B cell (primary cell): ENCODE results near the gene MRPS24. TPM values are rescaled to one million over a fixed set of nuclear protein-coding genes. Genes with fewer than 3 reads are reported as not detected.

ENCODE experiments used
- ATAC-seq: fragments of 200-7000 bp; cut with Tn5 transposase; one replicate; pipeline ENCODE4 v1.10.0; 2021; ENCODE audit warnings: low read depth, mild to moderate bottlenecking, moderate number of reproducible peaks, moderate library complexity
- CTCF ChIA-PET: fragments of 350-600 bp; sonication (Branson Sonifier 250); formaldehyde crosslinking; loops from one replicate; lab custom pipeline; 2021; ENCODE audit warnings: antibody characterized with exemption, inconsistent platforms; lab: Charles Lee
- POLR2A ChIA-PET: fragments of 350-600 bp; sonication (Branson Sonifier 250); formaldehyde crosslinking; loops from one replicate; lab custom pipeline; 2021; ENCODE audit warnings: antibody characterized with exemption; lab: Charles Lee
- DNase-seq: peaks from one replicate; pipeline ENCODE4 v3.0.0; 2013
- H2AFZ ChIP-seq: 2 replicates; pipeline ENCODE4 v1.6.1; 2012; ENCODE audit warnings: mild to moderate bottlenecking, low read depth, low read length; ENCODE audit not compliant: insufficient read depth, poor library complexity, severe bottlenecking
- H3K27ac ChIP-seq, 2 donors: 1 replicate in 1 of 2; 2 replicates in 1 of 2; pipeline ENCODE4 v1.5.1; 2012 to 2013; ENCODE audit warnings: low read length in 2 of 2, mild to moderate bottlenecking in 2 of 2, moderate library complexity in 1 of 2
- H3K27me3 ChIP-seq, 4 experiments: fragments of 200-600 bp in 1 of 4; sonication (generic) in 1 of 4; replicated peaks in 1 of 4; 1 replicate in 2 of 4; 2 replicates in 2 of 4; pipeline versions ENCODE4 v1.6.1 to v1.7.0; 2013 to 2016; ENCODE audit warnings: low read length in 3 of 4, mild to moderate bottlenecking in 2 of 4, mixed read lengths in 1 of 4, moderate library complexity in 1 of 4; ENCODE audit not compliant: insufficient read depth in 4 of 4, control insufficient read depth in 3 of 4; ENCODE audit errors: control extremely low read depth in 1 of 4
- H3K36me3 ChIP-seq, 2 experiments: replicated peaks in 1 of 2; 1 replicate in 1 of 2; 2 replicates in 1 of 2; pipeline versions ENCODE4 v1.6.1 to v1.7.1; 2013; ENCODE audit warnings: low read length in 1 of 2; ENCODE audit not compliant: insufficient read depth in 2 of 2, control insufficient read depth in 1 of 2; ENCODE audit errors: control extremely low read depth in 1 of 2, extremely low read depth in 1 of 2
- H3K4me1 ChIP-seq, 2 donors: fragments of 200-600 bp in 1 of 2; sonication (generic) in 1 of 2; 1 replicate in 1 of 2; 2 replicates in 1 of 2; pipeline versions ENCODE4 v1.5.1 to v1.6.1; 2013 to 2017; ENCODE audit warnings: low read length in 2 of 2; ENCODE audit not compliant: control insufficient read depth in 2 of 2, insufficient read depth in 2 of 2
- H3K4me2 ChIP-seq: replicated peaks from 2 replicates; pipeline ENCODE3; 2012; ENCODE audit warnings: mild to moderate bottlenecking, low read depth, low read length; ENCODE audit not compliant: poor library complexity, severe bottlenecking
- H3K4me3 ChIP-seq, 5 experiments: fragments of 200-600 bp in 1 of 5; sonication (generic) in 1 of 5; 1 replicate in 3 of 5; 2 replicates in 2 of 5; pipeline versions ENCODE4 v1.5.1 to v1.7.0; 2011 to 2016; ENCODE audit warnings: low read length in 4 of 5, mild to moderate bottlenecking in 4 of 5, low read depth in 2 of 5, control low read depth in 1 of 5, moderate library complexity in 1 of 5; ENCODE audit not compliant: insufficient read depth in 1 of 5; ENCODE audit errors: control extremely low read depth in 1 of 5, extremely low read depth in 1 of 5
- H3K79me2 ChIP-seq: fragments of 200-600 bp; sonication (generic); one replicate; pipeline ENCODE4 v1.6.0; 2016; ENCODE audit warnings: low read length; ENCODE audit not compliant: control insufficient read depth, insufficient read depth
- H3K9ac ChIP-seq: fragments of 200-600 bp; sonication (generic); 2 replicates; pipeline ENCODE4 v1.6.1; 2017; ENCODE audit warnings: mild to moderate bottlenecking, low read length, moderate library complexity
- H3K9me3 ChIP-seq, 3 donors: one replicate each; pipeline versions ENCODE4 v1.6.1 to v1.7.1; 2013; ENCODE audit warnings: low read length in 2 of 3; ENCODE audit not compliant: control insufficient read depth in 2 of 3, insufficient read depth in 1 of 3; ENCODE audit errors: control extremely low read depth in 1 of 3
- H4K20me1 ChIP-seq: 2 replicates; pipeline ENCODE4 v1.6.0; 2012; ENCODE audit warnings: mild to moderate bottlenecking, low read length; ENCODE audit not compliant: insufficient read depth, control insufficient read depth, poor library complexity, severe bottlenecking
- H3K27ac Mint-ChIP-seq: one replicate; pipeline ENCODE4 v1.8.0; 2021; ENCODE audit warnings: mixed read lengths
- H3K27me3 Mint-ChIP-seq: one replicate; pipeline ENCODE4 v1.8.0; 2021; ENCODE audit warnings: mixed read lengths
- H3K4me1 Mint-ChIP-seq: one replicate; pipeline ENCODE4 v1.8.0; 2021; ENCODE audit warnings: mixed read lengths
- H3K4me3 Mint-ChIP-seq: one replicate; pipeline ENCODE4 v1.8.0; 2021; ENCODE audit warnings: mixed read lengths
- H3K9me3 Mint-ChIP-seq: one replicate; pipeline ENCODE4 v1.8.0; 2022; ENCODE audit warnings: mixed read lengths; ENCODE audit not compliant: insufficient read depth
- CTCF ChIP-seq: fragments of 200-600 bp; IDR thresholded peaks from one replicate; pipeline ENCODE4 v1.8.0; 2022; ENCODE audit warnings: antibody characterized with exemption, mild to moderate bottlenecking
- EZH2 ChIP-seq: IDR thresholded peaks from 2 replicates; pipeline ENCODE4 v1.6.1; 2012; ENCODE audit warnings: borderline replicate concordance, low read depth, mild to moderate bottlenecking, moderate library complexity, low read length; ENCODE audit not compliant: insufficient read depth, poor library complexity, severe bottlenecking
- WGBS: methylation state at CpG from one replicate; pipeline ENCODE4 v1.1.5; 2013; ENCODE audit warnings: missing lambda C conversion rate; ENCODE audit not compliant: insufficient coverage; 5-methylcytosine and 5-hydroxymethylcytosine counted together
- intact Hi-C: fragments of 100-400 bp; cut with micrococcal nuclease; formaldehyde crosslinking; loops from one replicate; pipeline ENCODE4 v1.10.0; 2022
- polyA plus RNA-seq: library from polyadenylated mRNA; depleted of rRNA; stranded (reverse); fragments of >200 nt; gene quantifications from 2 replicates; pipeline ENCODE4 v1.2.3, GENCODE V29; 2012
- total RNA-seq, 2 donors: library from RNA; stranded (reverse); fragments of 120-200 nt in 1 of 2; gene quantifications; 1 replicate in 1 of 2; 2 replicates in 1 of 2; pipeline versions ENCODE4 v1.2.3 to v1.2.4, GENCODE V29; 2013 to 2022

The MRPS24 gene
- total and polyA plus RNA-seq, 2 donors (not counting 1 experiment from before 2014, with no cell fraction given): 54.1 to 102 TPM

- no peak for ATAC-seq
- Histone ChIP-seq H3K79me2 (no peaks in the 10 kb centered on the region), H3K36me3 (no peaks in the 10 kb centered on the region), H3K27ac (no peak overlapping the region), H3K9ac (no peak overlapping the region), H4K20me1 (no peaks in the 10 kb centered on the region), H3K4me3 (no peak overlapping the region), H3K4me1 (no peaks in the 10 kb centered on the region), H3K4me2 (no peak overlapping the region), H3K27me3 (peaks cover 0 to 2% (median 0%) of the 10 kb centered on the region in 4 experiments), H3K9me3 (peaks cover 0 to 6% (median 0%) of the 10 kb centered on the region in 3 donors), H2AFZ (no peak overlapping the region)
- TF ChIP-seq CTCF: no peak
- TF ChIP-seq EZH2: no peak
- H3K4me1 Mint-ChIP-seq: no peaks in the 10 kb centered on the region
- ChIA-PET POLR2A (no interaction called here), CTCF (no interaction called here)
- DNase-seq: no peak
- peaks cover 9% of the 10 kb centered on the region for H3K27me3 Mint-ChIP-seq
- H3K9me3 Mint-ChIP-seq: no peaks in the 10 kb centered on the region
- no peak overlapping the region for H3K27ac Mint-ChIP-seq
- intact Hi-C loops: no loop called here
- no peak overlapping the region for H3K4me3 Mint-ChIP-seq
These were observed 14.1 kb downstream of the MRPS24 start for GRCh38 chr7:43855176-43855575.

GRCh38 chr7:43851805-43852204, 17.5 kb downstream of the MRPS24 start:
- H3K4me1 Mint-ChIP-seq: no peaks in the 10 kb centered on the region
- TF ChIP-seq EZH2 (no peak), CTCF (no peak)
- peaks cover 9% of the 10 kb centered on the region for H3K27me3 Mint-ChIP-seq
- DNase-seq (no peak), ATAC-seq (no peak)
- WGBS: no CpG with 5 or more reads among the region's 2 CpGs
- no peak overlapping the region for H2AFZ ChIP-seq
- no peak overlapping the region for H3K9ac ChIP-seq
- no peaks in the 10 kb centered on the region for H4K20me1 ChIP-seq
- peaks cover 0 to 2% (median 0%) of the 10 kb centered on the region in 4 experiments for H3K27me3 ChIP-seq
- H3K4me1 ChIP-seq: no peaks in the 10 kb centered on the region
- H3K79me2 ChIP-seq: no peaks in the 10 kb centered on the region
- intact Hi-C loops: no loop called here
- no peak overlapping the region for H3K4me2 ChIP-seq
- no peaks in the 10 kb centered on the region for H3K9me3 Mint-ChIP-seq
- ChIA-PET POLR2A (no interaction called here), CTCF (no interaction called here)
- H3K27ac Mint-ChIP-seq: no peak overlapping the region
- no peaks in the 10 kb centered on the region for H3K9me3 ChIP-seq
- H3K36me3 ChIP-seq: no peaks in the 10 kb centered on the region
- no peak overlapping the region for H3K27ac ChIP-seq
- no peak overlapping the region for H3K4me3 ChIP-seq
- no peak overlapping the region for H3K4me3 Mint-ChIP-seq
